DOHH2 (cell line): ENCODE data around the gene FOXA1.

Experiments used
- CTCF ChIP-seq: fragments of 200-600 bp; sonication (generic); IDR thresholded peaks from one replicate; pipeline ENCODE4 v1.5.1; 2014; ENCODE audit warnings: antibody characterized with exemption, mild to moderate bottlenecking, low read depth, low read length; ENCODE audit not compliant: poor library complexity, severe bottlenecking
- EZH2phosphoT487 ChIP-seq: fragments of 200-600 bp; sonication (generic); IDR thresholded peaks from 2 replicates; pipeline ENCODE4 v1.6.1; 2017; ENCODE audit warnings: borderline replicate concordance, mild to moderate bottlenecking, antibody characterized with exemption, low read length, moderate library complexity, mixed read lengths

- TF ChIP-seq CTCF (no peak), EZH2phosphoT487 (no peak)
Observed at GRCh38 chr14:37585971-37586796, 8.9 kb downstream of the FOXA1 start.
